ENCODE data around the gene YWHAH. TPM values are rescaled to one million over a fixed set of nuclear protein-coding genes. Genes with fewer than 3 reads are reported as not detected.

YWHAH gene
- total and polyA plus RNA-seq, 2 of the 4 experiments (the other 2 are of a cell fraction), result 147 to 173 TPM

- in situ Hi-C loops (cut with MboI; ENCODE audit: low sequenced_read_pairs) (no loop called here), intact Hi-C loops (cut with micrococcal nuclease) (no loop called here), dilution Hi-C loops (cut with HindIII; ENCODE audit: low sequenced_read_pairs, unreplicated experiment) (no loop called here)
- no peak overlapping the region for H4K5ac ChIP-seq (ENCODE audit: low read depth, low read length)
- H3K4me3 ChIP-seq (ENCODE audit: insufficient read depth, low read depth, low read length), result no peak overlapping the region
- WGBS, 2 experiments (ENCODE audit: extremely low coverage in 2 of 2, insufficient read length in 1 of 2), result no CpG with 5 or more reads among the region's 2 CpGs
- no peak overlapping the region for H3K27ac ChIP-seq (ENCODE audit: insufficient read depth, low read length)
- H4K91ac ChIP-seq (ENCODE audit: insufficient read depth, low read depth, low read length), result no peak overlapping the region
- H2BK120ac ChIP-seq (ENCODE audit: low read depth, low read length), result no peak overlapping the region
- H3K9me1 ChIP-seq (ENCODE audit: insufficient read depth, low read length), result peaks cover 4% of the 10 kb centered on the region; the same call in 1 of the 2 replicates
- no peak overlapping the region for H2AK9ac ChIP-seq (replicated peaks; ENCODE audit: low read depth, low read length, poor library complexity)
- no peak overlapping the region for H2BK5ac ChIP-seq (ENCODE audit: low read depth, low read length, poor library complexity, severe bottlenecking)
- H3K56ac ChIP-seq (ENCODE audit: extremely low read depth, insufficient read depth, low read length), result no peak overlapping the region
- H2BK20ac ChIP-seq (ENCODE audit: low read depth, low read length), result no peak overlapping the region
- no peaks in the 10 kb centered on the region for H3K9me3 ChIP-seq (ENCODE audit: control insufficient read depth, insufficient read depth, low read length)
- no peak overlapping the region for H3K4me2 ChIP-seq (ENCODE audit: low read depth, low read length)
- H3K79me1 ChIP-seq (ENCODE audit: low read depth in 1 of 2, low read length in 2 of 2), result no peaks in the 10 kb centered on the region
- peaks cover 4% of the 10 kb centered on the region; the same call in 1 of the 2 replicates for H3K36me3 ChIP-seq (ENCODE audit: control insufficient read depth, insufficient read depth, low read length)
- H3K14ac ChIP-seq (replicated peaks; ENCODE audit: low read depth, low read length), result no peak overlapping the region
- H3K23ac ChIP-seq (ENCODE audit: low read depth, low read length), result no peak overlapping the region
- H3K4me1 ChIP-seq (ENCODE audit: control insufficient read depth, insufficient read depth, low read length), result peaks cover 3% of the 10 kb centered on the region; the same call in 1 of the 2 replicates
- no peak overlapping the region for H4K8ac ChIP-seq (ENCODE audit: low read depth in 2 of 2, low read length in 2 of 2)
- H2AFZ ChIP-seq (replicated peaks; ENCODE audit: low read length, poor library complexity), result no peak overlapping the region
- CTCF ChIA-PET, result interaction anchor here (0.7 kb wide), 1 partner anchor 55 kb away, joined by 3 read pairs; no protein-coding TSS in a partner anchor
- no peak overlapping the region for H2BK15ac ChIP-seq (ENCODE audit: low read depth, low read length)
- BruUV-seq (replicated peaks), result no TSS peak
- H3K27me3 ChIP-seq (ENCODE audit: control insufficient read depth, insufficient read depth, low read length), result no peaks in the 10 kb centered on the region
- ATAC-seq (ENCODE audit: low read depth) (no peak), DNase-seq (no peak)
- no peaks in the 10 kb centered on the region for H4K20me1 ChIP-seq (ENCODE audit: insufficient read depth, low read length)
- no peak overlapping the region for H2AK5ac ChIP-seq (ENCODE audit: low read depth, low read length)
- H3K18ac ChIP-seq (ENCODE audit: low read depth, low read length), result no peak overlapping the region
- H3K4ac ChIP-seq (ENCODE audit: low read depth, low read length), result no peak overlapping the region
- POLR2A ChIA-PET (ENCODE audit: unreplicated experiment), result no interaction called here
- no peak overlapping the region for H3K9ac ChIP-seq (ENCODE audit: low read depth, low read length)
- TF ChIP-seq SMC3 (IDR thresholded peaks at IDR 0.05; ENCODE audit: low read depth, low read length) (no peak), CEBPB (IDR thresholded peaks at IDR 0.05; ENCODE audit: low read depth, low read length) (no peak), CTCF (conservative IDR thresholded peaks at IDR 0.05; ENCODE audit: low read depth, low read length) (no peak), NFE2L2 (IDR thresholded peaks at IDR 0.05; ENCODE audit: low read depth, low read length) (no peak), RAD21 (IDR thresholded peaks at IDR 0.05; ENCODE audit: low read length) (no peak), CHD1 (IDR thresholded peaks at IDR 0.05; ENCODE audit: low read depth, low read length) (no peak), RFX5 (IDR thresholded peaks at IDR 0.05; ENCODE audit: low read depth, low read length) (no peak), ELK1 (IDR thresholded peaks at IDR 0.05; ENCODE audit: borderline replicate concordance, low read depth, low read length) (no peak), MXI1 (IDR thresholded peaks at IDR 0.05; ENCODE audit: borderline replicate concordance, low read depth, low read length) (no peak), FOS (IDR thresholded peaks at IDR 0.05; ENCODE audit: low read depth, low read length) (no peak), USF2 (IDR thresholded peaks at IDR 0.05; ENCODE audit: low read depth, low read length) (no peak), MAZ (IDR thresholded peaks at IDR 0.05; ENCODE audit: borderline replicate concordance, low read depth, low read length) (no peak), MAFK (IDR thresholded peaks at IDR 0.05; ENCODE audit: low read depth, low read length) (no peak), POLR2A (IDR thresholded peaks at IDR 0.05; ENCODE audit: low read depth, low read length) (no peak), RCOR1 (IDR thresholded peaks at IDR 0.05; ENCODE audit: insufficient replicate concordance, low read length) (no peak)
These were observed 45.4 kb upstream of the YWHAH start for GRCh38 chr22:31898926-31899325.
